ENCODE results near the gene IL1RAPL1.

Gene IL1RAPL1

GRCh38 chrX:29648161-29648560 is 1060.9 kb downstream of the IL1RAPL1 start:
- DNase-seq (ENCODE audit: low spot score), result no peak
- in situ Hi-C loops (cut with MboI; ENCODE audit: low sequenced_read_pairs, unreplicated experiment), result no loop called here
- no peak for TF ChIP-seq CTCF (IDR thresholded peaks at IDR 0.05; ENCODE audit: borderline replicate concordance, control extremely low read depth, extremely low read depth, insufficient read depth, missing control alignments)

DNA sequence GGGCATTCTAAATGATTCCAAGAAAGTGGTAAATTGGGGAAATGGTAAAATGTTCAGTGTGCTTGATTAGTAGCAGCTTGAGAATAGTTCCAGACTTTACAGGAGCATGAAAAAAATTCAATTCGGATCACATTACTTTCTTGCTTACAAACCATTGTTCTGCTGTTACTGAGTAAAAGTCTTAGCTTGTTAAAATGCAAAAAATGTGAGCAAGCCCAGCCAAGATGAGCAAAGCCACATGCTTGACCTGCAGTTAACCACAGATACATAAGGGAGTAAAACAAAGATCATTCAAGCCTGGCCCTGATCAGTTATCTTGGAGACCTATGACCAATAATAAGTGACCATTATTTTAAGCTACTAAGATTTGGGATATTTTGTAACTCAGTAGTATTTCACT is 1065.2 kb downstream of the IL1RAPL1 start:
- TF ChIP-seq CTCF (IDR thresholded peaks at IDR 0.05; ENCODE audit: borderline replicate concordance, control extremely low read depth, extremely low read depth, insufficient read depth, missing control alignments), result no peak
- in situ Hi-C loops (cut with MboI; ENCODE audit: low sequenced_read_pairs, unreplicated experiment), result no loop called here
- DNase-seq (ENCODE audit: low spot score), result no peak

DNA sequence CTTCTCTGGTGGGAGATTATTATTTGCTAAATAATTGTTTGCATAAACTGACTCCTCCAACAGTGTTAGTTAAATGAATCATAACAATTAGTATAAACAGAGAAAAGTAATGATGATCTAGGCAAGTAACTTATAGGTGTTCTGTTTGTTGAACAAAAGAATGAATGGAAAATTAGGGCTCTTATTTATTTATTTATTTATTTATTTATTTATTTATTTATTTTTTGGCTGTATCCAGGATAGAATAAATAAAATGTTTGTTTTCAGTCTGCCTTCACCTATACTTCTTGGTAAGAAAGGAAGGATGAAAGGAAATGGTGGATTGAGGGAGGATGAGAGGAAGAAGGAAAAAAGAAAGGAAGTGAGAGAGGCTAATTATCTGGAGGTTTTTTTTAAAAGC is 1066.5 kb downstream of the IL1RAPL1 start:
- no peak for DNase-seq (ENCODE audit: low spot score)
- no peak for TF ChIP-seq CTCF (IDR thresholded peaks at IDR 0.05; ENCODE audit: borderline replicate concordance, control extremely low read depth, extremely low read depth, insufficient read depth, missing control alignments)
- in situ Hi-C loops (cut with MboI; ENCODE audit: low sequenced_read_pairs, unreplicated experiment), result no loop called here

GRCh38 chrX:29659911-29660310 is 1072.7 kb downstream of the IL1RAPL1 start:
- no peak for DNase-seq (ENCODE audit: low spot score)
- TF ChIP-seq CTCF (IDR thresholded peaks at IDR 0.05; ENCODE audit: borderline replicate concordance, control extremely low read depth, extremely low read depth, insufficient read depth, missing control alignments), result no peak
- in situ Hi-C loops (cut with MboI; ENCODE audit: low sequenced_read_pairs, unreplicated experiment), result no loop called here

DNA sequence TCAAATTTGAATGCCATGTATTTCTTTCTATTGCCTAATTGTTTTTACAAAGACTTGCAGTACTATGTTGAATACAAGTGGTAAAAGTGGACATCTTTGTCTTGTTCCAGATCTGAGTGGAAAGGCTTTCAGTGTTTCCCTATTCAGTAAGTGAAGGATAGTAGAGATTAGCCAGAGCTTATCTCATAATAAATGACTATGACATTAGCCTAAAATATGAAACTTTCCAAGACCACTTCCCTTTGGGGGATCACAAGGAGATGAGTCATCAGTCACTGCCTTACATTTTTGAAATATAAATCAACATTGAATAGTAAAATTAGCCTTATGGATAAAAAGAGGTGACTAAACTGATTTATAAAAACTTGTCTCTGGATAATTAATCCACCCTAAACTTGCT is 1074.0 kb downstream of the IL1RAPL1 start:
- TF ChIP-seq CTCF (IDR thresholded peaks at IDR 0.05; ENCODE audit: borderline replicate concordance, control extremely low read depth, extremely low read depth, insufficient read depth, missing control alignments), result no peak
- no peak for DNase-seq (ENCODE audit: low spot score)
- in situ Hi-C loops (cut with MboI; ENCODE audit: low sequenced_read_pairs, unreplicated experiment), result no loop called here

DNA sequence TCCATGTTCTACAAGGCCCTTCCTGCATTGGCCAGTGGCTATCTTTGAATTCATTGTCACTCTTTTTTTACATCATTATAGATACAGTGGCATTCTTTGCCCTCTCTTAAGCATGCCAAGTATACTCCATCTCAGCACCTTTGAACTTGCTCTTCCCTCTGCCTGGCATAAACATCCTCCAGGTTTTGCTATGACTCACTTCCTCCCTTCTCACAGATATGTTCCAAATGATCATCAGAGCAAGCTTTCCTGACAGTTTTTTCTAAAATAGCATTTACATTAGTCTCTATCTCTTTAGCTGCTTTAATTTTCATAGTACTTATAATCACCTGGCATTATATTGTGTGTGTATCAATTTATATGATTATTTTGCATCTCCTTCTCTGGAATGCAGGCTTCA is 1074.9 kb downstream of the IL1RAPL1 start:
- no peak for TF ChIP-seq CTCF (IDR thresholded peaks at IDR 0.05; ENCODE audit: borderline replicate concordance, control extremely low read depth, extremely low read depth, insufficient read depth, missing control alignments)
- no peak for DNase-seq (ENCODE audit: low spot score)
- in situ Hi-C loops (cut with MboI; ENCODE audit: low sequenced_read_pairs, unreplicated experiment), result no loop called here

All from GM13976 (cell line).